Middle frontal gyrus (tissue), 1 donor: ENCODE data around the gene CNTNAP2.
"Not testable (repeated sequence)": the region's sequence is repeated elsewhere in the genome, so short reads cannot be mapped to it uniquely, and the experiment has no call there.

Experiments used
- DNase-seq: peaks from one replicate; pipeline ENCODE4 v3.0.0-alpha.2; 2015; ENCODE audit warnings: low spot score; ENCODE audit errors: extremely low spot score

The CNTNAP2 gene

GRCh38 chr7:148457310-148457921 is 2340.8 kb downstream of the CNTNAP2 start:
- DNase-seq, result no peak

DNA sequence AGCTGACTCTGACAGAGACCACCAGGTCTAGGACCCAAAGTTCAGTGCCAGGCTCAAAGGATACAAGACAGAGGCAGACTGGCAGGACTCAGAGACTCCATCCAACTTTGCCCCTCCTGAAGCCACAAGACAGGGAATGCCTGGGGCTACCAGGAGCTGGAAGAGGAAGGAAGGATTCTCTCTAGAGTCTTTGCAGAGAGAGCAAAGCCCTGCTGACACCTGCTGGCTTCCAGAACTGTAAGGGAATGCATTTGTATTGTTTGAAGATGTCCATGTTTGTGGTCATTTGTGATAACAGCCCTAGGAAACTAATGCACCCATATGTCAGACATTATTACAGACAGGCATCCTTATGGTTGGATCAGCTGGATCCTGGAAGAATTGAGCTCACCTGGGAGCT is 2341.7 kb downstream of the CNTNAP2 start:
- no peak for DNase-seq

DNA sequence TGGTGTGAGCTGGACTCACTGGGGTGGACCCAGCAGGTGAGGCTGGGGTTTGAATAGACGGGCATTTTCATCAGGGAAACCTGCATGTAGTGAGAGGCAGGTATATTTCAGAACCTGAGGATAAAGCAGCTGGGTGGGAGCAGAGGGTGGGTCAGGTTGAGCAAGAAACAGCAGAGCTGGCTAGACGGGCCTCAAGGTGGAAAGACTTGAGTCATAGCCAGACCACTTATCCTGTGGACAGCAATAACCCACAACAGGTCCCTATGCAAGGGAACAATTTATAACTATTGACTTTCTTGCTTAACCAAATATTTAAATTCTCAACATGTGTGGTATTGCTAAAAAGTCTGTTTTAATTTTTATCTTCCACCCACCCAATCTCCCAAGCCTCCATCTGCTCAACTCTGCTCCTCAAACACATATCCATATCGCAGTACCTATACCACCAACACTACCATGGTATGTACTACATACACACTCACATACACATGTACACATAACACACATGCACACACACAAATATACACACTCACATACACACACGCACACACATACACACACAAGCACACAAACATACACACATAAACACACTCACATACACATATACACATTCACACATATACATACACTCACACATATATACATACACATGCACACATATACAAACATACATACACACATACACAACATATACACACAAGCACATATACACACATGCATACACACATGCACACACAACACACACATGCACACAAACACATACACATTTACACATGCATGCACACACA is 2345.0 kb downstream of the CNTNAP2 start:
- DNase-seq, result no peak

DNA sequence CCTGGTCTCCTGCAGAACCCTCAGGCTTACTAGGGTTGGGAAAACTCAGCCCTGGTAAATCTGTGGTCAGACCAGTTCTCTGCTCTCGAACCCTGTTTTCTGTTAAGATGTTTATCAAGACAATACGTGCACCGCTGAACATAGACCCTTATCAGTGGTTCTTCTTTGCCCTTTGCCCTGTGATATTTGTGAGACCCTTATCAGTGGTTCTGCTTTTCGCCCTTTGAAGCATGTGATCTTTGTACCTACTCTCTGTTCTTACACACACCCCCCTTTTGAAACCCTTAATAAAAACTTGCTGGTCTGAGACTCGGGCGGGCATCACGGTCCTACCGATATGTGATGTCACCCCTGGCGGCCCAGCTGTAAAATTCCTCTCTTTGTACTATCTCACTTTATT is 2346.2 kb downstream of the CNTNAP2 start:
- not testable (repeated sequence) for DNase-seq

DNA sequence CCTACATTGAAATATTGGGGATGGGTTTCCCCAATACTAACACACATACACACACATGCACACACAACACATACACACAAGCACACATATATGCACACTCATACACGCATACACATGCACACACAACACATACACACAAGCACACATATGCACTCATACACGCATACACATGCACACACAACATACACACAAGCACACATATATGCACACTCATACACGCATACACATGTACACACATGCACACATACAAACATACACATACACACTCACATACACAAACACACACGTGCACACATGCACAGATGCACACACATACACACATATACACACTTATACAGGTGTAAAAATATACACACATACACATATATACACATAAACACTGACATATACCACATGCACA is 2346.6 kb downstream of the CNTNAP2 start:
- DNase-seq, result no peak

GRCh38 chr7:148464947-148465346 is 2348.3 kb downstream of the CNTNAP2 start:
- no peak for DNase-seq

GRCh38 chr7:148465441-148465840 is 2348.8 kb downstream of the CNTNAP2 start:
- not testable (repeated sequence) for DNase-seq

- DNase-seq, result no peak
Observed at GRCh38 chr7:148466120-148466519, 2349.5 kb downstream of the CNTNAP2 start.

GRCh38 chr7:148468700-148469098 is 2352.1 kb downstream of the CNTNAP2 start:
- no peak for DNase-seq
